Right lobe of liver (tissue), 4 donors: ENCODE results near the gene COL4A3.

Source experiments
- CTCF ChIP-seq, 4 donors: fragments of 200-600 bp in 3 of 4; fragments of 450-650 bp in 1 of 4; IDR thresholded peaks; one replicate each; pipeline versions ENCODE4 v1.5.1 to v1.8.0; 2016 to 2022; ENCODE audit warnings: antibody characterized with exemption in 4 of 4, mild to moderate bottlenecking in 2 of 4
- POLR2A ChIP-seq: fragments of 450-650 bp; IDR thresholded peaks from one replicate; pipeline ENCODE4 v1.6.1; 2017; ENCODE audit warnings: antibody characterized with exemption, mild to moderate bottlenecking
- donor health status: DM: no; HTN: no; CAD: no.
- donor health status: DM: no; HTN: no; CAD: no.
- donor health status: DM: no; HTN: yes; CAD: no.

DNA sequence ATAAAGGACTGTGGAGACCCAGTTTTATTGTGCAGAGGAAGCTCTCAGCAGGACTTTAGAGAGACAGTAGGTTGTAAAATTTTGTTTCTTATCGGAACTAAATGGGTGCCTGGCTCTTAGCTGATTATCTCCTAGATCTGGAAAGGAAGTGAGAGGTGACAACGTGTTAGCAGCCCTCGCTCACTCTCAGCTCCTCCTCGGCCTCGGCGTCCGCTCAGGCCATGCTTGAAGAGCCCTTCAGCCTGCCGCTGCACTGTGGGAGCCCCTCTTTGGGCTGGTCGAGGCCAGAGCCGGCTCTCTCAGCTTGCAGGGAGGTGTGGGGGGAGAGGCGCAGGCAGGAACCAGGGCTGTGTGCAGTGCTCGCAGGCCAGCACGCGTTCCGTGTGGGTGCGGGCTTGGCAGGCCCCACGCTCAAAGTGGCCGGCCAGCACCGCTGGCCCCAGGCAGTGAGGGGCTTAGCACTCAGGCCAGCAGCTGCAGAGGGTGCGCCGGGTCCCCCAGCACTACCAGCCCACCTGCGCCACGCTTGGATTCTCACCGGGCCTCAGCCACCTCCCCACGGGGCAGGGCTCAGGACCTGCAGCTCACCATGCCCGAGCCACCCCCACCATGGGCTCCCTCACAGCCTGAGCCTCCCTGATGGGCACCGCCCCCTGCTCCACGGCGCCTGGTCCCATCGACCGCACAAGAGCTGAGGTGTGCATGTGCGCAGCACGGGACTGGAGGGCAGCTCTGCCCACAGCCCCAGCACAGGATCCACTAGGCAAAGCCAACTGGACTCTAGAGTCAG, 156.1 kb downstream of the COL4A3 start:
- TF ChIP-seq CTCF (IDR thresholded peaks at IDR 0.05) = no peak
- TF ChIP-seq POLR2A = no peak
